ENCODE results near the gene NADK2.

Gene NADK2

GRCh38 chr5:36240779-36241630, 720 bp downstream of the NADK2 start (continued):
- TF ChIP-seq PBX3 (CRISPR knock-in tag; IDR thresholded peaks at IDR 0.05) (no peak; the same call in 1 of the 2 replicates), SCRT2 (tag by site-specific recombination; IDR thresholded peaks at IDR 0.05) (no peak), IKZF3 (tag by site-specific recombination; IDR thresholded peaks at IDR 0.05) (no peak), RBAK (tag by site-specific recombination; IDR thresholded peaks at IDR 0.05) (no peak), ZNF366 (tag by site-specific recombination; conservative IDR thresholded peaks at IDR 0.05) (peak; percentile 47; the same call in 1 of the 2 replicates), ZNF629 (tag by site-specific recombination; IDR thresholded peaks at IDR 0.05) (no peak), ZNF548 (tag by site-specific recombination; IDR thresholded peaks at IDR 0.05) (no peak), ZSCAN30 (tag by site-specific recombination; IDR thresholded peaks at IDR 0.05) (no peak), GLIS1 (tag by site-specific recombination; IDR thresholded peaks at IDR 0.05) (no peak; the same call in 1 of the 2 replicates), ZNF169 (tag by site-specific recombination; IDR thresholded peaks at IDR 0.05) (no peak), ZNF335 (tag by site-specific recombination; conservative IDR thresholded peaks at IDR 0.05) (peak; percentile 92), REST (tag by site-specific recombination; IDR thresholded peaks at IDR 0.05) (peak; percentile 74), HOXD13 (CRISPR knock-in tag; IDR thresholded peaks at IDR 0.05; ENCODE audit: borderline replicate concordance) (no peak), ZNF112 (tag by site-specific recombination; IDR thresholded peaks at IDR 0.05) (no peak), ZNF157 (tag by site-specific recombination; IDR thresholded peaks at IDR 0.05) (no peak), ZNF354C (tag by site-specific recombination; IDR thresholded peaks at IDR 0.05; ENCODE audit: borderline replicate concordance, low read depth) (no peak), ZNF473 (tag by site-specific recombination; IDR thresholded peaks at IDR 0.05) (no peak), ZBTB17 (tag by site-specific recombination; IDR thresholded peaks at IDR 0.05) (peak; percentile 42), ZNF248 (tag by site-specific recombination; IDR thresholded peaks at IDR 0.05) (no peak), ZNF623 (tag by site-specific recombination; IDR thresholded peaks at IDR 0.05) (no peak), GFI1B (tag by site-specific recombination; IDR thresholded peaks at IDR 0.05) (no peak), ZNF19 (tag by site-specific recombination; IDR thresholded peaks at IDR 0.05; ENCODE audit: low read depth) (no peak), PRDM1 (tag by site-specific recombination; IDR thresholded peaks at IDR 0.05) (peak; percentile 85), ZBTB49 (tag by site-specific recombination; IDR thresholded peaks at IDR 0.05; ENCODE audit: low read depth) (no peak), ZNF843 (tag by site-specific recombination; IDR thresholded peaks at IDR 0.05) (peak; percentile 50), GLI2 (tag by site-specific recombination; IDR thresholded peaks at IDR 0.05; ENCODE audit: borderline replicate concordance, low read depth) (no peak)
- TF ChIP-seq, protein P1, sequence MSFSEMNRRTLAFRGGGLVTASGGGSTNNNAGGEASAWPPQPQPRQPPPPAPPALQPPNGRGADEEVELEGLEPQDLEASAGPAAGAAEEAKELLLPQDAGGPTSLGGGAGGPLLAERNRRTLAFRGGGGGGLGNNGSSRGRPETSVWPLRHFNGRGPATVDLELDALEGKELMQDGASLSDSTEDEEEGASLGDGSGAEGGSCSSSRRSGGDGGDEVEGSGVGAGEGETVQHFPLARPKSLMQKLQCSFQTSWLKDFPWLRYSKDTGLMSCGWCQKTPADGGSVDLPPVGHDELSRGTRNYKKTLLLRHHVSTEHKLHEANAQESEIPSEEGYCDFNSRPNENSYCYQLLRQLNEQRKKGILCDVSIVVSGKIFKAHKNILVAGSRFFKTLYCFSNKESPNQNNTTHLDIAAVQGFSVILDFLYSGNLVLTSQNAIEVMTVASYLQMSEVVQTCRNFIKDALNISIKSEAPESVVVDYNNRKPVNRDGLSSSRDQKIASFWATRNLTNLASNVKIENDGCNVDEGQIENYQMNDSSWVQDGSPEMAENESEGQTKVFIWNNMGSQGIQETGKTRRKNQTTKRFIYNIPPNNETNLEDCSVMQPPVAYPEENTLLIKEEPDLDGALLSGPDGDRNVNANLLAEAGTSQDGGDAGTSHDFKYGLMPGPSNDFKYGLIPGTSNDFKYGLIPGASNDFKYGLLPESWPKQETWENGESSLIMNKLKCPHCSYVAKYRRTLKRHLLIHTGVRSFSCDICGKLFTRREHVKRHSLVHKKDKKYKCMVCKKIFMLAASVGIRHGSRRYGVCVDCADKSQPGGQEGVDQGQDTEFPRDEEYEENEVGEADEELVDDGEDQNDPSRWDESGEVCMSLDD (tag by site-specific recombination; IDR thresholded peaks at IDR 0.05) = peak; percentile 77; the same call in 1 of the 2 replicates
